ENCODE results near the gene KANSL1.
"Not testable (repeated sequence)": the region's sequence is repeated elsewhere in the genome, so short reads cannot be mapped to it uniquely, and the experiment has no call there.

KANSL1 gene

GRCh38 chr17:46109603-46110189 lies 83.5 kb downstream of the KANSL1 start:
- DNase-seq (ENCODE audit: low spot score), result no peak

DNA sequence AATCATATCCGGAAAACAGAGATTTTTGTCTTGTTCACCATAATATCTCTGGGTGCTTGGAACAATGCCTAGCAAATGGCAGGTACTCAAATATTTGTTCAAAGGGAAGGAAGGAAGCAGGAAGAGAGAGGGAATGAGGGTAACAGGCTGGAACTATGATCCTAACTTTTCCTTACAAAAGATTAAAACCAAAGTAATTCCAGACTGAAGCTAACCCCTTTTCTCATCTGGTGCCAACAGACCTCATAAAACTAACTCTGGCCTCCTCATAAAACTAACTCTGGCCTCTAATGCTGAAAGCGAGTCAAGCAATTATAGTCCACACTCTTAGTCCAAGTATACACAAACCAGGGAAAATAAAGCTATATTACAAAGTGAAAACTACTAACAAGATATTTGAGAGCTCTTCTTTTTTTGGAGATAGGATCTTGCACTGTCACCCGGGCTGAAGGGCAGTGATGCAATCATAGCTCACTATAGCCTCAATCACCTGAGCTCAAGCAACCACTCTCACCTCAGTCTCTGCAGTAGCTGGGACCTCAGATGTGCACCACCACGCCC lies 84.6 kb downstream of the KANSL1 start:
- DNase-seq (ENCODE audit: low spot score), result no peak

DNA sequence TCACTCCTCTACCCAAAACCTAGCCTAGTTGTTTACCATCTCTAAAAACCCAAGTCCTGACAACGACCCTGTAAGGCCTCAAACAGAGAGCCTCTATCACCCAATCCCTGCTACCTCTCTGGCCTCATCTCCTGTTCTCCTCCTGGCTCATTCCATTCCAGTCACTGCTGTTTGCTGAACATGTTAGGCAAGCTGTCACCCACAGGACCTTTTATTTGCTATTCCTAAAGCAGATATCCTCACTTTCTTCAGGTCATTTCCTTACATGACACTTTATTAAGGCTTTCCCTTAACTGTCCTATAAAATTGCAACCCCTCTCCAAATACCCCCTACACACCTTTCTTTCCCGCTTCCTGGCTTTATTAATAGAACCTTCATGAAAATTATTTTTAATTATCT lies 85.1 kb downstream of the KANSL1 start:
- DNase-seq (ENCODE audit: low spot score), result no peak

DNA sequence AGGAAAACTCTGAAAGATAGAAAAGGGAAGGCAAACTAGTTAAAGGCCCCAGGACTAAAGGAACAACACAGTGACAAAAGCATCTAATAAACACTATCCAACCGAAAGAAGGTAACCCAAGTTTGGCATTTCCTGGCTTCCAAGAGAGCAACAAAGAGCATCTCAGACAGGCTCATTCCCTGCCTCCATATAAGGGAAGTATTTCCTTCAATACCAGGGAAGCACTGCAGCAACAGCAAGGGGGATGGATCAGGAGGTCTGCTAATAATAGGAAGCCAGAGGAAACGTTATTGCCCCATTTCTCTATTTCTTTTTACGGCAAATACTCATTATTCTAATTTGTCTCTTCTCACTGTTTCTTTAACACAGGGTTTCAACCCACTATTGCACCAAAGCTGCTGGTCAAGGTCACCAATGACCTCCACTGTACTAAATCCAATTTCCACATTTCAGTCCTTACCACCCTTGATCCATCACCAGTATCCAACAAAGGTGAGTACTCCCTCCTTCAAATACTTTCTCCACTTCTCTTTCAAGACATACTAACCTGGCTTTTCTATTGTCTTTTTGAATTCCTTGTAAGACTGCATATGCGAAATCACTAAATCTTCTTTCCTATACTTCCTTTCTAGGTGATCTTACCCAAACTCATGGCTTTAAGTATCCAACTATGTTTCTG lies 86.1 kb downstream of the KANSL1 start:
- no peak for DNase-seq (ENCODE audit: low spot score)

GRCh38 chr17:46102806-46103205 lies 90.4 kb downstream of the KANSL1 start:
- DNase-seq (ENCODE audit: low spot score), result not testable (repeated sequence)

- not testable (repeated sequence) for DNase-seq (ENCODE audit: low spot score)
Measured at GRCh38 chr17:46101785-46102617, 91.2 kb downstream of the KANSL1 start.

DNA sequence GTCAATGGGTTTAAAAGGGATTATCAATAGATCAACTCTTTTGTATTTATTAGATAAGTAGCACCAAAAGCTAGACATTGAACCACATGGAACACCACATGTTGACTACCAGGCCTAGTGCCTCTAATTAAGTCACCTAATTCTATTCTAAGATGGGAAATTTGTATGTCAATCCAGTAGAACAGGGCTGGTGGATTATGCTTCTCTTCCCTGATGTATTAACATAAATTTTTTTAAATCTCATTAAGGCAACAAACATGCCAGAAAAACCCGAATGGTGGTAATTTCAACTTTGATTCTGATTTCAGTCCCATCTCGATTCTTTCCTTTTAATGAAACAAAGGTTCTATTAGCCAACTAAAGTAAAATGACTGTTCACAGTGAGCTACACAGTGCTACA lies 92.6 kb downstream of the KANSL1 start:
- no peak for DNase-seq (ENCODE audit: low spot score)

- no peak for DNase-seq (ENCODE audit: low spot score)
Measured at GRCh38 chr17:46099865-46100264, 93.4 kb downstream of the KANSL1 start.

- DNase-seq (ENCODE audit: low spot score), result no peak
Measured at GRCh38 chr17:46097497-46097896, 95.7 kb downstream of the KANSL1 start.

DNA sequence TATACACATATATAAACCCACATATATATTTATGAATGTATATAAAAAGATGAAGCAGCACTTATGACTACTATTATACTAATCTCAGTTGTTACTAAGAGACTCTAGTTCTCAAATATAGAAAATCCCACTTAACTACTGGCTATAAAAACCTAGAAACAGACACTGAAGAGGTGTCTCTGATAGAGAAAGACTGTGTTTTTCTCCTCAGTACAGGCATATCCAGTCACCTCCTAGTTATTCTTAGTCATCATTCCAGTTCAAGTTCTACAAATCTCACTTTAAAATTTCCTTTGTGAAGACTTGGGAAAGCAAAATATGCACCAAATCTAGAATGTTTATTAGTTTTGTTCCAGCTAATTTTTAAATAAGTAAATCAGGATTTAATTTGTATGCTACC lies 100.2 kb downstream of the KANSL1 start:
- no peak for DNase-seq (ENCODE audit: low spot score)

DNA sequence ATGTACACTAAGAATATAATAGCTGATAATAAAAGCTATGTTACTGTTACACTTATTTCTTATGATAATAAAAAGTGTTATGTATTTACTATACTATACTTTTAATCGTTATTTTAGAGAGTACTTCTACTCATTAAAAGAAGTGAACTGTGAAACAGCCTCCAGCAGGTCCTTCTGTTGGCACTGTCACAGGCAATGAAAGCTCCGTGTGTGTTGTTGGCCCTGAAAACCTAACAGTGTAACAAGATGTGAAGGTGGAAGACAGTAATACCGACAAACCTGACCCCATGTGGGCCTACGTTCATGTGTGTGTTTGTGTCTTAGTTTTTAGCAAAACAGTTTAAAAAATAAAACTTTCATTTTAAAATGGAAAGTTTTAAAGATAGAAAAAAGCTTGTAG lies 102.4 kb downstream of the KANSL1 start:
- no peak for DNase-seq (ENCODE audit: low spot score)

GRCh38 chr17:46089389-46089965 lies 103.8 kb downstream of the KANSL1 start:
- no peak for DNase-seq (ENCODE audit: low spot score)

DNA sequence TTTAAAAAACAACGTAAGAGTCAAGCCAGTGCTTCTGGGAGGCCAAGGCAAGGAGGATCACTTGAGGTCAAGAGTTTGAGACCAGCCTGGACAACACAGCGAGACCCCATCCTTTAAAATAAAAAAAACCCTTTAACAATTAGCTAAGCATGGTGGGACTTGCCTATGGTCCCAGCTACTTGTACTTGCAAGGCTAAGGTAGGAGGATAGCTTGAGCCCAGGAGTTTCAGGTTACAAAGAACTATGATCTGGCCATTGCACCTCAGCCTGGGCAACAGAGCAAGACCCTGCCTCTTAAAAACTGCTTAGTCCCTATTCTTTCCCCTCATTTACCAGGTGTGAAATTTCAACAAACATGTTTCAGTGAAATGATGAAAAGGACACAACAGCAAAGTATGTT lies 104.6 kb downstream of the KANSL1 start:
- no peak for DNase-seq (ENCODE audit: low spot score)

DNA sequence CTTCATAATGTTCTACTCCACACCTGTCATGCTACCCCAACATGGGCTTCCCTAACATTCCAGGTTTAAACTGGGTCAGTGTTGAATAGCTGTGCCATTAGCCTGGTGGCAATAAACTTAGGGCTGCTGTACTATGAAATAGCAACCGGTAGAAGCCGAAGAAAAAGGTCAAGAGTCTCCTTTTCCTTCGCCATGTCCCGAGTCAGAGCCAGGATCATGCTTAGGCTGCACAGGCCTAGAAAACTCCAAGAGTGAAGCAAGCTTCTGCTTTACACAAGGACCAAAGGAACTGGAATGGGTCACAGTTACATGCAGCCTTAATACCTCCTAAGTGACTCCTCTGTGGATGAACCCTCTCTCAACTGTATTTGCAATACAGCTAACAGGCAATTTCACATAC lies 105.4 kb downstream of the KANSL1 start:
- DNase-seq (ENCODE audit: low spot score), result not testable (repeated sequence)

GRCh38 chr17:46086821-46087220 lies 106.4 kb downstream of the KANSL1 start:
- DNase-seq (ENCODE audit: low spot score), result no peak

DNA sequence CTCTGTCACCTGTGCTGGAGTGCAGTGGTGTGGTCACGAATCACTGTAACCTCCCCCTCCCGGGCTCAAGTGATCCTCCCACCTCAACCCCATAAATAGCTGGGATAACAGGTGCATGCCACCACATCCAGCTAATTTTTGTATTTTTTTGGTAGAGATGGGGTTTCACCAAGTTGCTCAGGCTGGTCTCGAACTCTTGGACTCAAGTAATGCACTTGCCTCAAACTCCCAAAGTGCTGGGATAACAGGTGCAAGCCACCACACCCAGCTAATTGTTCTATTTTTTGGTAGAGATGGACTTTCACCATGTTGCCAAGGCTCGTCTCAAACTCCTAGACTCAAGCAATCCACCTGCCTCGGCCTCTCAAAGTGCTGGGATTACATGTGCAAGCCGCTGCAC lies 107.7 kb downstream of the KANSL1 start:
- no peak for DNase-seq (ENCODE audit: low spot score)

DNA sequence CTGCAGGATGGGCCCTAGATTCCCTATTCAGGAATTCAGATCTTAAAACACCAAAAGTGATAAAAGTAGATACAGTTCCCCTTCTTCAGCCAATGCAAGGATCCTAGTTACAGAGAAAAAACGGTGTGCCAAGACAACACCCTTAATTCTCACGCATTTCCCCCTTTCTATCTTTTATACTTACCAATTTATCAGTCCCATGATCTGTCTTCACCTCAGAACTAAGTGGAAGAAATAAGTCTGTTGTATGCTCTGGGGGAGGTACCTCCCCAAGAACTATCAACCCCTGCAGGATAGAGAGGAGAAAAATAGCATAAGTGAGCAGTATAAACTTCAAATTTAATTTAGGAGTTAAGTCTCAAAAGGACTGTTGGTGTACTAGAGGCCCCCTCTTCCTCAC lies 111.0 kb downstream of the KANSL1 start:
- DNase-seq (ENCODE audit: low spot score), result no peak

DNA sequence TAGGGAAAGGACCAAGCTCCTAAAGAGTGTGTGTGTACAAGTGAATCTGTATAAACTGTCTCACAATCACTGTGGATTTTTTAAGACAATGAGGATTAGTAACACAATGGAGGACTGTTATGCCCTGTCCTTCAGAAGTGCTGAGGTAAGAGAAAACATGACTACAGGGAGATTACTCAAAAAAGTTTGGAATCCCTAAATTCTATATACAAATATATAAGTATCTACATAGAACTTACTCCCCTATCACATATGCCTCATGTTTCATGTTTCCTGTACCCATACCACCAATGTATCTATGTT lies 112.3 kb downstream of the KANSL1 start:
- DNase-seq (ENCODE audit: low spot score), result no peak

DNA sequence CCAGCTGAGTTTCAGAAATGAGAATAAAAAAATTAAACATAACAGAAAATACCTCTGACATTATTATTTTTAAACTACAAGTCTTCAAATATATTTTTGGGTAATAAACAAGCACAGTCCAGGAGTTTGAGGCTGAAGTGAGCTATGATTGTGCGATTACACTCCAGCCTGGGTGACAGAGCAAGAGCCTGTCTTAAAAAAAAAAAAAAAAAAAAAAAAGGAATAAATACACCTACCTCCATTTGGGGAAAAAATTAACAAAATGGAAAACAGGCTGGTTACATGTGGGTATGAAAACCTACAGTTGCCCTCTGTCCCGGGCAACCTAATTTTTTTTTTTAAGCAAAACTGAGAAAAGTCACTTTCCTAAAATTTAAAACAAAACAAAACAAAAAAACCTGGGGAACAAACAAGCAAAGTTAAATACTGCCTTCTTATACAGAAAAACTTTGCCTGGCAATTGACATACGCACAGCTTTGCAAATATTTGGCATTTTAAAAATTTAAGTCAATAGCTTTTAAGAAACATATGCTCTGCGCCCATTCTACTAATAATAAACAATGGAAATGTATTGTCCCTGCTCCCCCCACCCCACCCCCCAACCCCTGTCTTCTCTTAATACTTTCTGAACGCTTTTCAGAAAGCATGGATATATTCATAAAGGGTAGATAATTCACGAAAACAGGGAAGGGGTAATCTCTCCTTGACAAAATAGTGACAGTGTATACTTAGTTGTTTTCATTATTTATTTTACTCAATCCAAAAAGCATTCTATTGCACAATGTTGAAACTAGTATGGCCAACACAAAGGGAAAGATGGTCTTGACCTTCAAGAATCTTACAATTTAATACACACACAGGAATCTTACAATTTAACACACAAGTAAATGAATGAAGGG lies 112.9 kb downstream of the KANSL1 start:
- DNase-seq (ENCODE audit: low spot score), result no peak

DNA sequence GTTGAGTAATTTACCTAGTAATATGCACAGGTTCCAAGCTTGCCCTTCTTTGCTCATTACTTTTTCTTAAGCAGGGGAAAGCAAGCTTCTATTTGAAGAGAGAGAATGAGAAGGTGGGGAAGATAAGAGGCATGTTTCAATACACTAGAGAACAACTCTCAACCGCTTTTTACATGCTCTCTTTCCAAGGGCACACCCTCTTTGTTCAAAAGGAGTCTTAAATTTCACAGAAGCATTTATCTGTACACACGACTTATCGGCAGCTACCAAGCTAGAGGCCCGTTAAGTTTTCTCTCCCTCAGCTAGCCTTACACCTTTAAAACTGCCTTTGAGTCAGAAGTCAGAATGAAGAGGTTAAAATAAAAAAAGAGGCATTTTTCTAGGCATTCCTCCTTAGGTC lies 114.6 kb downstream of the KANSL1 start:
- DNase-seq (ENCODE audit: low spot score), result no peak

DNA sequence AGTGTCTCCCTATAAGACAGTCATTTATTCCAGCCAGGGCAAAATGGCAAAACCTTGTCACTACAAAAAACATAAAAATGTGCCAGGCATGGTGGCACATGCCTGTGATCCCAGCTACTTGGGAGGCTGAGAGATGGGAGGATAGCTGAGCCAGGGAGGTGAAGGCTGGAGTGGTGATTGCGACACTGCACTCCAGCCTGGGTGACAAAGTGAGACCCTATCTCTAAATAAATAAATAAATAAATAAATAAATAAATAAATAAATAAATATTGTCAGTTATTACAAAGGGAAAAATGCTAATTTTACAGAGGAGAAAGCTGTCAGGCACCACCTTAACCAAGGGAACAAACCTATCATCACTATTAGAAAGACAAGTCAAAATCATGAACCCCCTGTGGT lies 118.7 kb downstream of the KANSL1 start:
- no peak for DNase-seq (ENCODE audit: low spot score)

GRCh38 chr17:46072998-46073397 lies 120.2 kb downstream of the KANSL1 start:
- DNase-seq (ENCODE audit: low spot score), result no peak
